ENCODE data around the gene NACA. TPM values are rescaled to one million over a fixed set of nuclear protein-coding genes. Genes with fewer than 3 reads are reported as not detected.

Gene NACA
- total and polyA plus RNA-seq, 2 experiments from 2014 or later: 1,081 to 2,495 TPM

- peaks cover 74% of the 10 kb centered on the region for H3K79me2 ChIP-seq (replicated peaks; ENCODE audit: insufficient read depth)
- Mint-ChIP-seq H3K27me3 (ENCODE audit: insufficient read depth, low read depth, poor library complexity) (no peaks in the 10 kb centered on the region), H3K4me1 (peaks cover 4% of the 10 kb centered on the region), H3K27ac (no peak overlapping the region), H3K9me3 (no peaks in the 10 kb centered on the region), H3K4me3 (no peak overlapping the region), H3K36me3 (ENCODE audit: low read depth) (peaks cover 83% of the 10 kb centered on the region)
- ATAC-seq: no peak
- H3K27me3 ChIP-seq (ENCODE audit: insufficient read depth): no peaks in the 10 kb centered on the region
- no peak overlapping the region for H3K27ac ChIP-seq (ENCODE audit: low read depth)
- DNase-seq (ENCODE audit: low spot score): no peak
- no peak overlapping the region for H3K4me3 ChIP-seq
- H2AFZ ChIP-seq: no peak overlapping the region
- no peaks in the 10 kb centered on the region for H3K9me2 ChIP-seq (ENCODE audit: insufficient read depth)
- TF ChIP-seq ZNF331 (CRISPR knock-in tag; IDR thresholded peaks at IDR 0.05; ENCODE audit: low read depth) (no peak), CREB1 (CRISPR knock-in tag; IDR thresholded peaks at IDR 0.05; ENCODE audit: low read depth) (no peak), EZH2 (IDR thresholded peaks at IDR 0.05; ENCODE audit: low read depth, unreplicated experiment) (no peak), ETS1 (IDR thresholded peaks at IDR 0.05) (no peak), REST (IDR thresholded peaks at IDR 0.05; ENCODE audit: unreplicated experiment) (no peak)
- no peaks in the 10 kb centered on the region; the same call in 1 of the 2 replicates for H3K4me1 ChIP-seq (ENCODE audit: insufficient read depth)
- H3F3A ChIP-seq (replicated peaks; ENCODE audit: low read depth): peaks cover 11% of the 10 kb centered on the region
- H3K4me2 ChIP-seq: no peak overlapping the region
- H3K36me3 ChIP-seq (ENCODE audit: insufficient read depth): peaks cover 55% of the 10 kb centered on the region
- peaks cover 49% of the 10 kb centered on the region for H4K20me1 ChIP-seq (replicated peaks; ENCODE audit: insufficient read depth)
Measured at GRCh38 chr12:56671608-56672007, 53.5 kb downstream of the NACA start.

GRCh38 chr12:56670836-56671235 is 54.3 kb downstream of the NACA start:
- Mint-ChIP-seq H3K36me3 (ENCODE audit: low read depth) (peaks cover 85% of the 10 kb centered on the region), H3K27ac (peak overlapping the region; percentile 48), H3K4me1 (no peaks in the 10 kb centered on the region), H3K27me3 (ENCODE audit: insufficient read depth, low read depth, poor library complexity) (no peaks in the 10 kb centered on the region), H3K4me3 (no peak overlapping the region), H3K9me3 (no peaks in the 10 kb centered on the region)
- no peak for DNase-seq (ENCODE audit: low spot score)
- Histone ChIP-seq H4K20me1 (replicated peaks; ENCODE audit: insufficient read depth) (peaks cover 49% of the 10 kb centered on the region), H3K4me1 (ENCODE audit: insufficient read depth) (no peaks in the 10 kb centered on the region), H2AFZ (no peak overlapping the region), H3K27ac (ENCODE audit: low read depth) (no peak overlapping the region), H3F3A (replicated peaks; ENCODE audit: low read depth) (peaks cover 11% of the 10 kb centered on the region), H3K4me2 (no peak overlapping the region), H3K36me3 (ENCODE audit: insufficient read depth) (peaks cover 63% of the 10 kb centered on the region), H3K9me2 (ENCODE audit: insufficient read depth) (no peaks in the 10 kb centered on the region), H3K79me2 (replicated peaks; ENCODE audit: insufficient read depth) (peaks cover 66% of the 10 kb centered on the region), H3K4me3 (no peak overlapping the region), H3K27me3 (ENCODE audit: insufficient read depth) (no peaks in the 10 kb centered on the region)
- no peak for ATAC-seq
- TF ChIP-seq ETS1 (IDR thresholded peaks at IDR 0.05): no peak
- no peak for TF ChIP-seq REST (IDR thresholded peaks at IDR 0.05; ENCODE audit: unreplicated experiment)
